WTC11 (cell line): Measurements from ENCODE around the gene XPR1. TPM values are rescaled to one million over a fixed set of nuclear protein-coding genes. Genes with fewer than 3 reads are reported as not detected.

Source experiments
- ATAC-seq: fragments of 200-7000 bp; cut with Tn5 transposase; 2 replicates; pipeline ENCODE4 v1.10.0; 2021; ENCODE audit warnings: mild to moderate bottlenecking, moderate library complexity
- CTCF ChIA-PET: fragments of 300-600 bp; sonication (Branson Sonifier 250); formaldehyde crosslinking; loops from one replicate; lab custom pipeline; 2021; ENCODE audit warnings: antibody characterized with exemption; lab: Charles Lee
- POLR2A ChIA-PET: fragments of 350-600 bp; sonication (Branson Sonifier 250); formaldehyde crosslinking; loops from one replicate; lab custom pipeline; 2021; ENCODE audit warnings: antibody characterized with exemption; lab: Charles Lee
- DNase-seq: peaks from one replicate; pipeline ENCODE4 v3.0.0; 2021; ENCODE audit warnings: low spot score
- H3K27ac Mint-ChIP-seq: 2 replicates; pipeline ENCODE4 v1.8.0; 2021; ENCODE audit warnings: mixed read lengths
- H3K27me3 Mint-ChIP-seq: 2 replicates; pipeline ENCODE4 v1.8.0; 2021; ENCODE audit warnings: low read depth, mild to moderate bottlenecking, moderate library complexity, mixed read lengths
- H3K36me3 Mint-ChIP-seq: 2 replicates; pipeline ENCODE4 v1.8.0; 2021; ENCODE audit warnings: mixed read lengths
- H3K4me1 Mint-ChIP-seq: 2 replicates; pipeline ENCODE4 v1.8.0; 2022; ENCODE audit warnings: mixed read lengths
- H3K4me3 Mint-ChIP-seq: 2 replicates; pipeline ENCODE4 v1.8.0; 2021; ENCODE audit warnings: mild to moderate bottlenecking, moderate library complexity, mixed read lengths
- H3K9me3 Mint-ChIP-seq: 2 replicates; pipeline ENCODE4 v1.8.0; 2021; ENCODE audit warnings: mixed read lengths
- CTCF ChIP-seq: fragments of 200-600 bp; IDR thresholded peaks from 2 replicates; pipeline ENCODE4 v1.8.0; 2022; ENCODE audit warnings: antibody characterized with exemption
- ESRRA ChIP-seq: sonication (generic); formaldehyde crosslinking; IDR thresholded peaks from 2 replicates; pipeline ENCODE4 v1.8.1; 2022; ENCODE audit warnings: mild to moderate bottlenecking, missing genetic modification reagents, borderline replicate concordance
- ETV6 ChIP-seq: sonication (generic); formaldehyde crosslinking; IDR thresholded peaks from 2 replicates; pipeline ENCODE4 v1.8.1; 2022; ENCODE audit warnings: mild to moderate bottlenecking, missing genetic modification reagents
- FOXK1 ChIP-seq: sonication (generic); formaldehyde crosslinking; IDR thresholded peaks from 2 replicates; pipeline ENCODE4 v1.8.0; 2022; ENCODE audit warnings: mild to moderate bottlenecking, moderate library complexity, missing genetic modification reagents
- JAZF1 ChIP-seq: fragments of 250-450 bp; sonication (Bioruptor Pico); IDR thresholded peaks from 2 replicates; pipeline ENCODE4 v1.9.0; 2021; ENCODE audit warnings: moderate library complexity, mild to moderate bottlenecking, inconsistent platforms
- JUN ChIP-seq: sonication (generic); formaldehyde crosslinking; IDR thresholded peaks from 2 replicates; pipeline ENCODE4 v1.8.0; 2023; ENCODE audit warnings: mild to moderate bottlenecking, missing genetic modification reagents
- KAT7 ChIP-seq: sonication (generic); formaldehyde crosslinking; IDR thresholded peaks from 2 replicates; pipeline ENCODE4 v1.8.1; 2023; ENCODE audit warnings: missing genetic modification reagents, mild to moderate bottlenecking, borderline replicate concordance
- MLX ChIP-seq: sonication (generic); formaldehyde crosslinking; IDR thresholded peaks from 2 replicates; pipeline ENCODE4 v1.8.1; 2023; ENCODE audit warnings: mild to moderate bottlenecking, missing genetic modification reagents, moderate library complexity
- NFE2L1 ChIP-seq: sonication (generic); formaldehyde crosslinking; IDR thresholded peaks from 2 replicates; pipeline ENCODE4 v1.8.1; 2023; ENCODE audit warnings: missing genetic modification reagents
- OVOL2 ChIP-seq: fragments of 250-450 bp; sonication (Bioruptor Pico); IDR thresholded peaks from 2 replicates; pipeline ENCODE4 v1.9.0; 2021; ENCODE audit warnings: mild to moderate bottlenecking, borderline replicate concordance
- RELA ChIP-seq: sonication (generic); formaldehyde crosslinking; IDR thresholded peaks from 2 replicates; pipeline ENCODE4 v1.8.1; 2022; ENCODE audit warnings: missing genetic modification reagents, mild to moderate bottlenecking, borderline replicate concordance
- SP1 ChIP-seq: sonication (generic); formaldehyde crosslinking; conservative IDR thresholded peaks from 2 replicates; pipeline ENCODE4 v1.8.1; 2022; ENCODE audit warnings: missing genetic modification reagents
- TP53 ChIP-seq: sonication (generic); formaldehyde crosslinking; IDR thresholded peaks from 2 replicates; pipeline ENCODE4 v1.8.1; 2023; ENCODE audit warnings: mild to moderate bottlenecking, missing genetic modification reagents
- ZBTB21 ChIP-seq: sonication (generic); formaldehyde crosslinking; IDR thresholded peaks from 2 replicates; pipeline ENCODE4 v1.8.1; 2023; ENCODE audit warnings: mild to moderate bottlenecking, missing genetic modification reagents, borderline replicate concordance
- ZNF396 ChIP-seq: fragments of 250-450 bp; sonication (Bioruptor Pico); IDR thresholded peaks from 2 replicates; pipeline ENCODE4 v1.8.0; 2021; ENCODE audit warnings: mild to moderate bottlenecking, moderate library complexity, borderline replicate concordance
- ZNF671 ChIP-seq: fragments of 250-450 bp; sonication (Bioruptor Pico); IDR thresholded peaks from 2 replicates; pipeline ENCODE4 v1.8.0; 2021; ENCODE audit warnings: mild to moderate bottlenecking
- total RNA-seq: library from RNA; stranded (reverse); gene quantifications from 3 replicates; pipeline ENCODE4 v1.2.3, GENCODE V29; 2021
- TF ChIP-seq, protein P1 (sequence below): sonication (generic); formaldehyde crosslinking; IDR thresholded peaks from 2 replicates; pipeline ENCODE4 v1.8.0; 2022; ENCODE audit warnings: missing genetic modification reagents
- TF ChIP-seq, protein P2 (sequence below): sonication (generic); formaldehyde crosslinking; IDR thresholded peaks from 2 replicates; pipeline ENCODE4 v1.8.1; 2023; ENCODE audit warnings: mild to moderate bottlenecking, moderate library complexity, missing genetic modification reagents
- TF ChIP-seq, protein P3 (sequence below): sonication (generic); formaldehyde crosslinking; IDR thresholded peaks from 2 replicates; pipeline ENCODE4 v1.8.1; 2023; ENCODE audit warnings: mild to moderate bottlenecking, missing genetic modification reagents
- TF ChIP-seq, protein P4 (sequence below): sonication (generic); formaldehyde crosslinking; IDR thresholded peaks from 2 replicates; pipeline ENCODE4 v1.8.1; 2023; ENCODE audit warnings: mild to moderate bottlenecking, missing genetic modification reagents, borderline replicate concordance

XPR1 gene
- total RNA-seq, 1 experiment from 2014 or later: 34.6 TPM

DNA sequence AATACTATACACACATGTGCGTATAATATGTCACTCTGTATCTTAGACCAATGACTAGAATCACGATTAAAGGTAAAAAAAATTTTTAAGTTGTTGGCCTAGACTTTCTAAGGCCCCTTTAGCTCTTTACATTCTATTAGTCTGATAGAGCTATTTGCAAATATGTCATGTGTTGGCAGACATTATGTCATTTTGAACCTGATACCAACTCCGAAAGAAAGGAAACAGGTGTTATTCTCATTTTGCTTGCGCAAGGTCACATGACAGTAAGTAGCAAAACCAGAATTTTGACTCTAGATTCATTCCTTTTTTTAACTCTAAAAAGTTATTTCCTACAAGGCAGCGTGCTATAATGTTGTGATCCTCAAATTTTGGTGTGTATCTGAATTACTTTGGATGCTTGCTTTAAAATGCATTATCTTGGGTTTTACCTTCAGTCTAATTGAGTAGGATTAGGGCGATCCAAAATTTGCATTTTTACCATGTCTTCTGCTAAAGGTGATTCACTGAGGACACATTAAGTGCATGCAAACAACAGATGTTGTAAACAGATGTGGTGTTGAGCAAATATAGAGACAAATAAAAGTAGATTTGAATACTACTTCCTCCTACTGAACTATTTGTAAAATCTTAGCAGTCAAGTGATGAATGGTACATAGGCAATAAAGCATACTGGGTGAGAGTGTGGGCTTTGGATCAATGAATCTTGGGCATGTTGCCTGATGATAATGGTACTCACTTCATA is 217.4 kb downstream of the XPR1 start:
- CTCF ChIA-PET: no interaction called here

More for the DNA sequence above, 217.4 kb downstream of the XPR1 start:
- H3K4me3 Mint-ChIP-seq: no peak overlapping the region
- no peak for DNase-seq
- no peak for ATAC-seq
- H3K27me3 Mint-ChIP-seq: no peaks in the 10 kb centered on the region
- H3K36me3 Mint-ChIP-seq: peaks cover 2% of the 10 kb centered on the region; the same call in 1 of the 2 replicates
- H3K4me1 Mint-ChIP-seq: peaks cover 10% of the 10 kb centered on the region
- TF ChIP-seq JUN: no peak
- TF ChIP-seq ZBTB21 (CRISPR knock-in tag): no peak
- TF ChIP-seq, protein P1, sequence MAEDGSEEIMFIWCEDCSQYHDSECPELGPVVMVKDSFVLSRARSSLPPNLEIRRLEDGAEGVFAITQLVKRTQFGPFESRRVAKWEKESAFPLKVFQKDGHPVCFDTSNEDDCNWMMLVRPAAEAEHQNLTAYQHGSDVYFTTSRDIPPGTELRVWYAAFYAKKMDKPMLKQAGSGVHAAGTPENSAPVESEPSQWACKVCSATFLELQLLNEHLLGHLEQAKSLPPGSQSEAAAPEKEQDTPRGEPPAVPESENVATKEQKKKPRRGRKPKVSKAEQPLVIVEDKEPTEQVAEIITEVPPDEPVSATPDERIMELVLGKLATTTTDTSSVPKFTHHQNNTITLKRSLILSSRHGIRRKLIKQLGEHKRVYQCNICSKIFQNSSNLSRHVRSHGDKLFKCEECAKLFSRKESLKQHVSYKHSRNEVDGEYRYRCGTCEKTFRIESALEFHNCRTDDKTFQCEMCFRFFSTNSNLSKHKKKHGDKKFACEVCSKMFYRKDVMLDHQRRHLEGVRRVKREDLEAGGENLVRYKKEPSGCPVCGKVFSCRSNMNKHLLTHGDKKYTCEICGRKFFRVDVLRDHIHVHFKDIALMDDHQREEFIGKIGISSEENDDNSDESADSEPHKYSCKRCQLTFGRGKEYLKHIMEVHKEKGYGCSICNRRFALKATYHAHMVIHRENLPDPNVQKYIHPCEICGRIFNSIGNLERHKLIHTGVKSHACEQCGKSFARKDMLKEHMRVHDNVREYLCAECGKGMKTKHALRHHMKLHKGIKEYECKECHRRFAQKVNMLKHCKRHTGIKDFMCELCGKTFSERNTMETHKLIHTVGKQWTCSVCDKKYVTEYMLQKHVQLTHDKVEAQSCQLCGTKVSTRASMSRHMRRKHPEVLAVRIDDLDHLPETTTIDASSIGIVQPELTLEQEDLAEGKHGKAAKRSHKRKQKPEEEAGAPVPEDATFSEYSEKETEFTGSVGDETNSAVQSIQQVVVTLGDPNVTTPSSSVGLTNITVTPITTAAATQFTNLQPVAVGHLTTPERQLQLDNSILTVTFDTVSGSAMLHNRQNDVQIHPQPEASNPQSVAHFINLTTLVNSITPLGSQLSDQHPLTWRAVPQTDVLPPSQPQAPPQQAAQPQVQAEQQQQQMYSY: no peak
- TF ChIP-seq ZNF396 (CRISPR knock-in tag): no peak
- no peak for TF ChIP-seq RELA
- no peak for TF ChIP-seq SP1 (CRISPR knock-in tag)
- TF ChIP-seq, protein P2, sequence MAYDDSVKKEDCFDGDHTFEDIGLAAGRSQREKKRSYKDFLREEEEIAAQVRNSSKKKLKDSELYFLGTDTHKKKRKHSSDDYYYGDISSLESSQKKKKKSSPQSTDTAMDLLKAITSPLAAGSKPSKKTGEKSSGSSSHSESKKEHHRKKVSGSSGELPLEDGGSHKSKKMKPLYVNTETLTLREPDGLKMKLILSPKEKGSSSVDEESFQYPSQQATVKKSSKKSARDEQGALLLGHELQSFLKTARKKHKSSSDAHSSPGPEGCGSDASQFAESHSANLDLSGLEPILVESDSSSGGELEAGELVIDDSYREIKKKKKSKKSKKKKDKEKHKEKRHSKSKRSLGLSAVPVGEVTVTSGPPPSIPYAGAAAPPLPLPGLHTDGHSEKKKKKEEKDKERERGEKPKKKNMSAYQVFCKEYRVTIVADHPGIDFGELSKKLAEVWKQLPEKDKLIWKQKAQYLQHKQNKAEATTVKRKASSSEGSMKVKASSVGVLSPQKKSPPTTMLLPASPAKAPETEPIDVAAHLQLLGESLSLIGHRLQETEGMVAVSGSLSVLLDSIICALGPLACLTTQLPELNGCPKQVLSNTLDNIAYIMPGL (CRISPR knock-in tag): no peak
- TF ChIP-seq CTCF: no peak
- TF ChIP-seq ZNF671 (CRISPR knock-in tag): no peak
- TF ChIP-seq OVOL2 (CRISPR knock-in tag): no peak
- TF ChIP-seq NFE2L1 (CRISPR knock-in tag): no peak
- TF ChIP-seq ESRRA (CRISPR knock-in tag): no peak
- TF ChIP-seq TP53 (CRISPR knock-in tag): no peak
- no peak for TF ChIP-seq FOXK1
- TF ChIP-seq, protein P3, sequence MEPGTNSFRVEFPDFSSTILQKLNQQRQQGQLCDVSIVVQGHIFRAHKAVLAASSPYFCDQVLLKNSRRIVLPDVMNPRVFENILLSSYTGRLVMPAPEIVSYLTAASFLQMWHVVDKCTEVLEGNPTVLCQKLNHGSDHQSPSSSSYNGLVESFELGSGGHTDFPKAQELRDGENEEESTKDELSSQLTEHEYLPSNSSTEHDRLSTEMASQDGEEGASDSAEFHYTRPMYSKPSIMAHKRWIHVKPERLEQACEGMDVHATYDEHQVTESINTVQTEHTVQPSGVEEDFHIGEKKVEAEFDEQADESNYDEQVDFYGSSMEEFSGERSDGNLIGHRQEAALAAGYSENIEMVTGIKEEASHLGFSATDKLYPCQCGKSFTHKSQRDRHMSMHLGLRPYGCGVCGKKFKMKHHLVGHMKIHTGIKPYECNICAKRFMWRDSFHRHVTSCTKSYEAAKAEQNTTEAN (CRISPR knock-in tag): no peak
- no peak for TF ChIP-seq MLX (CRISPR knock-in tag)
- TF ChIP-seq, protein P4, sequence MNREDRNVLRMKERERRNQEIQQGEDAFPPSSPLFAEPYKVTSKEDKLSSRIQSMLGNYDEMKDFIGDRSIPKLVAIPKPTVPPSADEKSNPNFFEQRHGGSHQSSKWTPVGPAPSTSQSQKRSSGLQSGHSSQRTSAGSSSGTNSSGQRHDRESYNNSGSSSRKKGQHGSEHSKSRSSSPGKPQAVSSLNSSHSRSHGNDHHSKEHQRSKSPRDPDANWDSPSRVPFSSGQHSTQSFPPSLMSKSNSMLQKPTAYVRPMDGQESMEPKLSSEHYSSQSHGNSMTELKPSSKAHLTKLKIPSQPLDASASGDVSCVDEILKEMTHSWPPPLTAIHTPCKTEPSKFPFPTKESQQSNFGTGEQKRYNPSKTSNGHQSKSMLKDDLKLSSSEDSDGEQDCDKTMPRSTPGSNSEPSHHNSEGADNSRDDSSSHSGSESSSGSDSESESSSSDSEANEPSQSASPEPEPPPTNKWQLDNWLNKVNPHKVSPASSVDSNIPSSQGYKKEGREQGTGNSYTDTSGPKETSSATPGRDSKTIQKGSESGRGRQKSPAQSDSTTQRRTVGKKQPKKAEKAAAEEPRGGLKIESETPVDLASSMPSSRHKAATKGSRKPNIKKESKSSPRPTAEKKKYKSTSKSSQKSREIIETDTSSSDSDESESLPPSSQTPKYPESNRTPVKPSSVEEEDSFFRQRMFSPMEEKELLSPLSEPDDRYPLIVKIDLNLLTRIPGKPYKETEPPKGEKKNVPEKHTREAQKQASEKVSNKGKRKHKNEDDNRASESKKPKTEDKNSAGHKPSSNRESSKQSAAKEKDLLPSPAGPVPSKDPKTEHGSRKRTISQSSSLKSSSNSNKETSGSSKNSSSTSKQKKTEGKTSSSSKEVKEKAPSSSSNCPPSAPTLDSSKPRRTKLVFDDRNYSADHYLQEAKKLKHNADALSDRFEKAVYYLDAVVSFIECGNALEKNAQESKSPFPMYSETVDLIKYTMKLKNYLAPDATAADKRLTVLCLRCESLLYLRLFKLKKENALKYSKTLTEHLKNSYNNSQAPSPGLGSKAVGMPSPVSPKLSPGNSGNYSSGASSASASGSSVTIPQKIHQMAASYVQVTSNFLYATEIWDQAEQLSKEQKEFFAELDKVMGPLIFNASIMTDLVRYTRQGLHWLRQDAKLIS: no peak
- no peak for TF ChIP-seq ETV6 (CRISPR knock-in tag)
- no peak for TF ChIP-seq JAZF1
- TF ChIP-seq KAT7 (CRISPR knock-in tag): no peak
- TF ChIP-seq, all 79 proteins: peak for 0
- Mint-ChIP-seq H3K9me3 (no peaks in the 10 kb centered on the region), H3K27ac (no peak overlapping the region)
- POLR2A ChIA-PET: no interaction called here
